Measurements from ENCODE around the gene DHX58. TPM values are rescaled to one million over a fixed set of nuclear protein-coding genes. Genes with fewer than 3 reads are reported as not detected.

DHX58 gene
- total RNA-seq, 1 donor: 12.1 TPM

DNA sequence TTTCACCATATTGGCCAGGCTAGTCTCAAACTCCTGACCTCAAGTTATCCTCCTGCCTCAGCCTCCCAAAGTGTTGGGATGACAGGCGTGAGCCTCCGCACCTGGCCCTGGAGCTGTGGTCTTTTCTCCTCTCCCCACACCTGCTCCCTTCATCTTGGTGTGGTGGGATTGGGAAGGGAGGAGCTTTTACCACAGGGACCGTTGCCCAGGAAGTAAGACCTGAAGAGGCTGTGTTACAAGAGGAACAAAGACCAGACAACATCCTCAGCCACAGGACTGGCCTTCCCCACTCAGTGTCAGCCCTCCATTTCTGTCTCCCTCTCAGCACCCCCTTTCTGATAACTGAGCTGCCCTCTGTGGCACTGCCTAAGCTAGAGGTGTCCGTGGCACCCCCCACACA, 52.7 kb downstream of the DHX58 start:
- DNase-seq (ENCODE audit: low read depth): no peak
- TF ChIP-seq, protein P1, sequence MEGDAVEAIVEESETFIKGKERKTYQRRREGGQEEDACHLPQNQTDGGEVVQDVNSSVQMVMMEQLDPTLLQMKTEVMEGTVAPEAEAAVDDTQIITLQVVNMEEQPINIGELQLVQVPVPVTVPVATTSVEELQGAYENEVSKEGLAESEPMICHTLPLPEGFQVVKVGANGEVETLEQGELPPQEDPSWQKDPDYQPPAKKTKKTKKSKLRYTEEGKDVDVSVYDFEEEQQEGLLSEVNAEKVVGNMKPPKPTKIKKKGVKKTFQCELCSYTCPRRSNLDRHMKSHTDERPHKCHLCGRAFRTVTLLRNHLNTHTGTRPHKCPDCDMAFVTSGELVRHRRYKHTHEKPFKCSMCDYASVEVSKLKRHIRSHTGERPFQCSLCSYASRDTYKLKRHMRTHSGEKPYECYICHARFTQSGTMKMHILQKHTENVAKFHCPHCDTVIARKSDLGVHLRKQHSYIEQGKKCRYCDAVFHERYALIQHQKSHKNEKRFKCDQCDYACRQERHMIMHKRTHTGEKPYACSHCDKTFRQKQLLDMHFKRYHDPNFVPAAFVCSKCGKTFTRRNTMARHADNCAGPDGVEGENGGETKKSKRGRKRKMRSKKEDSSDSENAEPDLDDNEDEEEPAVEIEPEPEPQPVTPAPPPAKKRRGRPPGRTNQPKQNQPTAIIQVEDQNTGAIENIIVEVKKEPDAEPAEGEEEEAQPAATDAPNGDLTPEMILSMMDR (IDR thresholded peaks at IDR 0.05; ENCODE audit: insufficient read depth, low read depth, low read length): no peak
- H3K4me3 ChIP-seq (ENCODE audit: low read depth, low read length): no peak overlapping the region

DNA sequence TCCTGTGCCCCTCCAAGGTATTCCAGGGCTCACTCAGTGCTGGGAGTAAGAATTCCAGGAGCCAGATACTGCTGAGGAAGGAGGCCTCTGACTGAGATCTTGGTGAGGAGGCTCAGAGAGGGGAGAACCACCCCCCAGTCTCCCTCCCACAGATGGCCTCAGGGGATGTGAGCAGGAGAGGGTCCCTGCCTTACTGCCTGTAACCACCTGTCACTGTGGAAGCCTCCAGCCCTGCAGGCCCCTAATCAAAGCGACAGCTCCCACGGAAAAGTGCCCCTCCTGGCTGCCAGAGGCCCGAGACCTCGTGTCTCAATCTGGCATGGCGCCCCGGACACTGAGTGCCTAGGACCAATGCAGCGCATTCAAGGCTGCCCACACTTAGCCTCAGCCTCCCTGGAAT, 54.5 kb downstream of the DHX58 start:
- no peak overlapping the region for H3K4me3 ChIP-seq (ENCODE audit: low read depth, low read length)
- TF ChIP-seq, protein P1 (IDR thresholded peaks at IDR 0.05; ENCODE audit: insufficient read depth, low read depth, low read length): no peak
- no peak for DNase-seq (ENCODE audit: low read depth)

DNA sequence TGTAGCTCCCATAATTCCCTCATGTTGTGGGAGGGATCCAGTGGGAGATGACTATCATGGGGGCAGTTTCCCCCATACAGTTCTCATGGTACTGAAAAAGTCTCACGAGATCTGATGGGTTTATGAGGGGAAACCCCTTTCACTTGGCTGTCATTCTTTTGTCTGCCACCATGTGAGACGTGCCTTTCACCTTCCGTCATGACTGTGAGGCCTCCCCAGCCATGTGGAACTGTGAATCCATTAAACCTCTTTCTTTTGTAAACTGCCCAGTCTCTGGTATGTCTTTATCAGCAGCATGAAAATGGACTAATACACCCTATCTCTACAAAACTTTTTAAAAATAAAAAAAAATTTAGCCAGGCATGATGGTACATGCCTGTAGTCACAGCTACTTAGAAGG, 55.9 kb downstream of the DHX58 start:
- TF ChIP-seq, protein P1 (IDR thresholded peaks at IDR 0.05; ENCODE audit: insufficient read depth, low read depth, low read length): no peak
- DNase-seq (ENCODE audit: low read depth): no peak
- H3K4me3 ChIP-seq (ENCODE audit: low read depth, low read length): no peak overlapping the region

DNA sequence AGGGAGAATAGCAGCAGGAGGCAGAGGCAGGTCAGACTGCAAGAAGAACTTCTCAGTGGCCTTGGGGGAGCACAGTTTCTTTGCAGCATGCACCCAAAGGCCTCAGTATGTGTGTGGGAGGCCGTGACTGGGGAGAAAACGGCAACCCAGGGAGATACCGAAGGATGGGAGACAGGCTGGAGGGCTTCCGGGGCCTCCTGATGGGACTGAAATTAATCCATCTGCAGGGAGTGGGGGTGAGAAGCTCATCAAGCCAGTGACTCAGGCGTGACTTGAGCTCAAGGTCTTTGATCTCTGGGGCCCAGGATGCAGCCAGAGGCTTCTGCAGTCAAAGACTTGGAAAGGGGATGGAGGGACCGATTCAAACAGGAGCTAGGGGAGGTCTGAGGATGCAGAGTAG, 57.0 kb downstream of the DHX58 start:
- H3K4me3 ChIP-seq (ENCODE audit: low read depth, low read length): no peak overlapping the region
- DNase-seq (ENCODE audit: low read depth): no peak
- TF ChIP-seq, protein P1 (IDR thresholded peaks at IDR 0.05; ENCODE audit: insufficient read depth, low read depth, low read length): no peak

DNA sequence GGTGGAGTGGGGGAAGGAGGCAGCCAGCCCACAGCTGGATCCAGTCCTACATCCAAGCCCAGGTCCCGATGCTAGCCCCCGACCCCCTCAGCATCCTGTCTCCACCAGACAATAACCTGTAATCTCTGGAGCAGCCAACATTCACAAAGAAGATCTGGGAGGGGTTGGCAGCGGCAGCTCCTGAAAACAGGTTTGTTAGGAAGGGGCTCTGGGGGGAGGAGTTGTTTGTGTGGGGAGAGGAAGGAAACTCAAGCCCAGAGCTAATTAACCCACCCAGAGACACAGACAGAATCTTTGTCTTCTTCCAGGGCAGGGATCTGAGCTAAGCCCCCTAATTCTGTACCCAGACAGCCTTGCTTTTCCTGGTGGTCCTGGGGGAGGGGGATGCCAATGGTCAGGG, 57.5 kb downstream of the DHX58 start:
- no peak for DNase-seq (ENCODE audit: low read depth)
- no peak overlapping the region for H3K4me3 ChIP-seq (ENCODE audit: low read depth, low read length)
- TF ChIP-seq, protein P1 (IDR thresholded peaks at IDR 0.05; ENCODE audit: insufficient read depth, low read depth, low read length): no peak

DNA sequence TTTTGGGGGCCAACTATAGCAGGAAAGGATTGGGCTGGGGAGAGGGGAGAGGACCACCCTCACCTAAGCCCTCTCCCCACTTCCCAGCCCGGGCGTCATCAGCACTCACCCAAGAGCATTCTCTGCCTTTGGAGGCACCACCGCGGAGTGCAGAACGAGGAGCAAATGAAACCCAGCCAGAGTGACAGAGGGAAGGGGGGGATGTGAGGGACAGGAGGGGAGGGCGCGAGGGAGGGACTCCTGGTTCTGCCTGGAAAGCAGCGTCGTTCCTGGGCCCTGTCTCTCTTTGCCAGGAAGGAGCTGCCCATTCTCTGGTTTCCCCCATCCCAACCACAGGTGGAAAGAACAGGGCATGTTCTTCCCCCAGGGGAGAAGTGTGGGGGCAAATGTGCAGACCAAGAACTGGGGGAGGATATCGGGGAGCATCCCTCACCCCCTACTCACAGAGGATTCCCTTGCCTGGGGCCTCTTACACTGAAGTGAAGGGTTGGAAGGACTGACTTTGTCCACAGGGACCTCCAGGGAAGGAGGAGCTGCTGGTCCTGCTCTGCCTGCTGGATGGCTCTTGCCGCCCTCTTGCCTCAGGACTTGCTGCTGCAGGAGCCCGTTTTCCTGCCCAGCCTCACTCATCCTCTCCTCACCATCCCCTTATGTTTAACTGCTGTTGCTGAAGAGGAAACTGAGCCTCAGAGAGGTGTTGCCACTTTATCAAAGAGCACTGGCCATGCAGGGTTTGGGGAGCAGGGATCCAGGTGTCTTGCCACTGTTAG, 58.6 kb downstream of the DHX58 start:
- DNase-seq (ENCODE audit: low read depth): no peak
- TF ChIP-seq, protein P1 (IDR thresholded peaks at IDR 0.05; ENCODE audit: insufficient read depth, low read depth, low read length): no peak
- no peak overlapping the region for H3K4me3 ChIP-seq (ENCODE audit: low read depth, low read length)
